ENCODE results near the gene USP40. TPM values are rescaled to one million over a fixed set of nuclear protein-coding genes. Genes with fewer than 3 reads are reported as not detected.

USP40 gene
- total RNA-seq, 4 donors from 2014 or later, result 21.8 to 60.3 (median 38.2) TPM

DNA sequence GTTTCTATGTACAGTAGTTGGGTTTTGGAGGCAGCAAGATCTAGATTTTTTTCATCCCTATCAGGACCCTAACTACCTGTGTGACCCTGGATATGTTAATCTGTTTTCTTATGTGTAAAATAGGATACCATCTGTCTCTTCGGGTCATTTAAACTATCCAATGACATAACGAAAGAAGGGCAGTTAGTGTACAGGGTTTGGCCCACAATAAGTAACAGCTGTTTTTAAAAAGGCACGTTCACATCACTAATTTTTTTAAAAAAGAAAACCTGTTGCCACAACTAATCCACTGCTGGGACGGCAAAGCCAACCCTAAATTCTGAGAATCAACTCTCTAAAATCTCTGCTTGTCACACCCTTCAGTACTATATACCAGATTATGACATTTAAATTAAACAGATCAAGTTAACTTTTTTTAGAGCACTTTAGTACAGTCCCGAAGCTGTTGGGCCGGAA lies 869 bp downstream of the USP40 start:
- TF ChIP-seq CTCF (IDR thresholded peaks at IDR 0.05; ENCODE audit: low read depth), result no peak

GRCh38 chr2:233563663-233564430 lies 2.7 kb downstream of the USP40 start:
- TF ChIP-seq CTCF (IDR thresholded peaks at IDR 0.05; ENCODE audit: low read depth), result no peak

DNA sequence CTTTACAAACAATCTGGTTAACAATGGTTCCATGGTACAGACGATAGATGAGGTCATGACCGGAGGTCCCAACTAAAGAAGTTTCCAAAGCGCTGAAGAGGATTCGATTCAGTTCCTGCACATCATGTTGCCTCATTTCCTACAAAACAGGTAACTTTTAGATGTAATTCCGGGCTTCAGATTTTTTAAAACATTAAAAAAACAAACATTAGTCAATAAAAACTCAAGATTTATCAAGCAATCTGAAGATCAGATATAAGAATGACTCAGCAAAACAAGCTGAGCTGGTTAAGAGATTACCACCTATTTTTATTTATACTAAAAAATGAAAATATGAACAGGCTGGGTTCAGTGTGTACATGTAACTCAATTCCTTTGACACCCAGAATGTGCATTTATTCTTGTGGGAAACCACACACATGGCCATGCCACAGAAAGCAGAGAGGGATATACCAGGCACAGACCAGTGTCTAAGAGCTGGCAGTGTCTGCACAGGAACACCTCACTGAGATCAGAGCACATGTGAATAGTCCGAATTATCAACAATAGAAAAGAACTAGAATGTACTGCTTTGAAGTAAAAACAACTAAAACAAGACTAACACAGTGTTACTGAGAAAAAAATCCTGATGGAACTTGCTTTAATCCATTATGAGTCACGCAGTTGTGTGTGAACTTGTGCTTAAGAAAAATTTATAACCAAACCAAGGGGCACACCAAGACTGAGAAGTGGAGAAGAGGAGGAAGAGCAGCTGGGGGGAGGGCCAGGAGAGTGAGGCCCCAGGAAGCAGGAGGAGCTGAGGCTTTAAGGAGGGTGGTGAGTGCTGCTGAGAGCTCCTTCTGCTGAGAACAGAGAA lies 9.5 kb downstream of the USP40 start:
- no peak for TF ChIP-seq CTCF (IDR thresholded peaks at IDR 0.05; ENCODE audit: low read depth)

DNA sequence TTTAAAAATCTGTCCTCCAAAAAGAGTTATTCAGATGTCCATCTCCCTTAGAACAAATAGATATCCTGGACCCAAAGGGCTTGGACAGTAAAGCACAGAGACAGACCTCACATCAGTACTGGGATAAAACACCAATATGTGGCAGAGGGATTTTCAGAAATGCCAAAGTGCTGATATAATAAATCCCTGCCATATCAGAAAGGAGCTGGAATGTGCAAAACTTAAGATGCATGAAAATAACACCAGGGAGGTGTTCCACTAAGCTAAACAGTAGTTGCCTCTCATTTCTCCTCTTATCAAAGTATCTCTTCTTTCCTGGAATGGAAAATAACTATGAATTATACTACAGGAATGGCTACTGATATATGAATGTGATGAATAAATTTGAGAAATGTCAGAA lies 13.2 kb downstream of the USP40 start:
- TF ChIP-seq CTCF (IDR thresholded peaks at IDR 0.05; ENCODE audit: low read depth), result no peak

GRCh38 chr2:233551491-233551890 lies 15.1 kb downstream of the USP40 start:
- TF ChIP-seq CTCF (IDR thresholded peaks at IDR 0.05; ENCODE audit: low read depth), result no peak

DNA sequence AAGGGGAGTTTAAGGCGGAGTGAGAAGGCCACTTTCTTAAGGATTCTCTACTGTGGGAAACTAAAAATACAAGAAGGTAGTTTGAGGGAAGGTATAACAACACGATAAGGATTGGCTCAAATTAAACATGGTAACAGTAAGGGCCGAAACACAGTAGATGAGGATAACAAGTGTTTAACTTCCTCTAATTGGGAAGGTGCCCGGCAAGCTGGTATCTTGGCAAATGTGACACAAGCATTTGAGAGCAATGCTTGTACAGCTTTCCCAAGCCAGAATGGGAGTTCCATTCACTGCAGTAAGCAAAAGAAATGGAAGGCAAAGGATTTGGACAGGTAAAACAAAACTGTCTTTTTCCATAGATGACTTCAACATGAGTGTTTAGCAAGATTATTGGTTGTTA lies 19.8 kb downstream of the USP40 start:
- TF ChIP-seq CTCF (IDR thresholded peaks at IDR 0.05; ENCODE audit: low read depth), result no peak

- no peak for TF ChIP-seq CTCF (IDR thresholded peaks at IDR 0.05; ENCODE audit: low read depth)
These were observed 20.5 kb downstream of the USP40 start for GRCh38 chr2:233546101-233546500.
